GM12878 (cell line): ENCODE results near the gene THY1. TPM values are rescaled to one million over a fixed set of nuclear protein-coding genes. Genes with fewer than 3 reads are reported as not detected.

ENCODE experiments used
- ATAC-seq: fragments of 200-7000 bp; cut with Tn5 transposase; 3 replicates; pipeline ENCODE4 v1.9.1; 2020; ENCODE audit warnings: mild to moderate bottlenecking, moderate library complexity
- BruUV-seq: library from RNA; stranded (reverse); fragments of 400-500 nt; replicated peaks from 2 replicates; lab custom pipeline; 2021; lab: Mats Ljungman, UMichigan
- CTCF ChIA-PET: fragments of 300-600 bp; sonication (Branson Sonifier 250); formaldehyde crosslinking; extraction: SDS; loops from one replicate; lab custom pipeline; 2021; ENCODE audit warnings: inconsistent platforms; lab: Yijun Ruan, JAX
- POLR2A ChIA-PET: fragments of 350-600 bp; formaldehyde crosslinking; extraction: SDS; loops from one replicate; lab custom pipeline; 2021; ENCODE audit warnings: inconsistent platforms; lab: Charles Lee
- RAD21 ChIA-PET: fragments of 300-600 bp; sonication (Branson Sonifier 250); formaldehyde crosslinking; loops from one replicate; lab custom pipeline; 2023; ENCODE audit warnings: antibody characterized with exemption; ENCODE audit not compliant: unreplicated experiment; lab: Charles Lee
- SMC1A ChIA-PET: fragments of 300-600 bp; sonication (Branson Sonifier 250); formaldehyde crosslinking; loops from one replicate; lab custom pipeline; 2023; ENCODE audit not compliant: unreplicated experiment, uncharacterized antibody; lab: Charles Lee
- DNase-seq: peaks from one replicate; pipeline ENCODE4 v3.0.0-alpha.2; 2011; ENCODE audit warnings: low read depth, low spot score
- FAIRE-seq: peaks from 3 replicates; lab custom pipeline; 2011; peaks lifted over from hg19 to GRCh38; lab: Jason Lieb, UNC
- H2AFZ ChIP-seq: 2 replicates; pipeline ENCODE4 v1.6.0; 2011; ENCODE audit warnings: low read depth, low read length, control low read depth; ENCODE audit not compliant: control insufficient read depth
- H3K27ac ChIP-seq: 2 replicates; pipeline ENCODE4 v1.5.1; 2011; ENCODE audit warnings: control low read depth; ENCODE audit not compliant: control insufficient read depth, insufficient read depth
- H3K27me3 ChIP-seq, 2 experiments: replicated peaks in 1 of 2; 2 replicates each; pipeline versions ENCODE4 v1.6.0 to v1.6.1; 2011; ENCODE audit warnings: low read length in 1 of 2; ENCODE audit not compliant: control insufficient read depth in 2 of 2, insufficient read depth in 2 of 2
- H3K36me3 ChIP-seq, 2 experiments: 2 replicates each; pipeline ENCODE4 v1.5.1; 2011; ENCODE audit warnings: low read length in 1 of 2; ENCODE audit not compliant: control insufficient read depth in 2 of 2, insufficient read depth in 2 of 2
- H3K4me1 ChIP-seq: 2 replicates; pipeline ENCODE4 v1.6.1; 2011; ENCODE audit warnings: mild to moderate bottlenecking, low read length, moderate library complexity, mixed read lengths; ENCODE audit not compliant: control insufficient read depth, insufficient read depth
- H3K4me2 ChIP-seq: 2 replicates; pipeline ENCODE4 v1.6.0; 2011; ENCODE audit warnings: control low read depth; ENCODE audit not compliant: control insufficient read depth, insufficient read depth
- H3K4me3 ChIP-seq: fragments of 200-600 bp; sonication (generic); 2 replicates; pipeline ENCODE4 v1.5.1; 2016
- H3K79me2 ChIP-seq: 2 replicates; pipeline ENCODE4 v1.6.0; 2011; ENCODE audit warnings: low read length; ENCODE audit not compliant: control insufficient read depth, insufficient read depth
- H3K9ac ChIP-seq: 2 replicates; pipeline ENCODE4 v1.8.0; 2011; ENCODE audit warnings: low read length, control low read depth, mixed read lengths; ENCODE audit not compliant: control insufficient read depth, insufficient read depth
- H3K9me3 ChIP-seq: replicated peaks from 3 replicates; pipeline ENCODE4 v1.5.1; 2011; ENCODE audit warnings: mild to moderate bottlenecking, low read length; ENCODE audit not compliant: control insufficient read depth, insufficient read depth
- H4K20me1 ChIP-seq: 2 replicates; pipeline ENCODE4 v1.6.0; 2011; ENCODE audit not compliant: control insufficient read depth, insufficient read depth
- BMI1 ChIP-seq: fragments of 450-650 bp; IDR thresholded peaks from 2 replicates; pipeline ENCODE4 v1.6.1; 2016; ENCODE audit warnings: mild to moderate bottlenecking, moderate library complexity, borderline replicate concordance
- CEBPB ChIP-seq, 2 experiments: fragments of 150-350 bp in 1 of 2; IDR thresholded peaks; 2 replicates each; pipeline ENCODE4 v1.6.1; 2012 to 2014; ENCODE audit warnings: low read depth in 2 of 2, low read length in 2 of 2, borderline replicate concordance in 1 of 2, inconsistent platforms in 1 of 2
- GABPA ChIP-seq: IDR thresholded peaks from 2 replicates; pipeline ENCODE4 v1.6.1; 2014; ENCODE audit warnings: antibody characterized with exemption, low read depth, mild to moderate bottlenecking, inconsistent platforms
- KLF5 ChIP-seq: fragments of 450-650 bp; IDR thresholded peaks from 2 replicates; pipeline ENCODE4 v1.6.1; 2014; ENCODE audit warnings: mild to moderate bottlenecking; ENCODE audit not compliant: partially characterized antibody
- MEF2A ChIP-seq: IDR thresholded peaks from 2 replicates; pipeline ENCODE4 v1.6.1; 2011; ENCODE audit warnings: low read depth, mild to moderate bottlenecking, low read length, moderate library complexity; ENCODE audit not compliant: insufficient read depth
- MTA3 ChIP-seq: IDR thresholded peaks from 2 replicates; pipeline ENCODE4 v1.6.1; 2012; ENCODE audit warnings: low read length, inconsistent platforms, borderline replicate concordance
- POLR2AphosphoS5 ChIP-seq: IDR thresholded peaks from 2 replicates; pipeline ENCODE4 v1.6.1; 2011; ENCODE audit warnings: mild to moderate bottlenecking, low read length, inconsistent platforms
- RCOR1 ChIP-seq: conservative IDR thresholded peaks from 2 replicates; pipeline ENCODE4 v1.6.1; 2012; ENCODE audit warnings: low read depth, low read length, improper control_type of control experiment
- TBL1XR1 ChIP-seq: IDR thresholded peaks from 2 replicates; pipeline ENCODE4 v1.6.1; 2012; ENCODE audit warnings: low read depth, low read length, improper control_type of control experiment
- YBX1 ChIP-seq: fragments of 450-650 bp; IDR thresholded peaks from 2 replicates; pipeline ENCODE4 v1.6.1; 2016; ENCODE audit warnings: antibody characterized with exemption
- WGBS: methylation state at CpG from one replicate; pipeline ENCODE4 v1.1.6; 2016; ENCODE audit warnings: low lambda C conversion rate; ENCODE audit not compliant: insufficient replicate concordance, insufficient coverage; ENCODE audit errors: missing lambda C conversion rate; 5-methylcytosine and 5-hydroxymethylcytosine counted together
- in situ Hi-C: fragments of 300-500 bp; cut with MboI; formaldehyde crosslinking; loops from 9 replicates; pipeline ENCODE4 v1.14.3; 2018; ENCODE audit warnings: mixed read lengths
- intact Hi-C: fragments of 100-400 bp; cut with micrococcal nuclease; formaldehyde crosslinking; loops from one replicate; pipeline ENCODE4 v1.14.2; 2022; ENCODE audit not compliant: unreplicated experiment
- polyA plus RNA-seq, 11 experiments: library from polyadenylated mRNA; depleted of rRNA in 4 of 11; unstranded in 6 of 11; stranded (reverse) in 5 of 11; fragments of >200 nt; fragmentation: Nextera tagmentation in 4 of 11; fragmentation: Illumina TruSeq in 1 of 11; extraction: Ambion mirVana in 4 of 11; extraction: Trizol in 1 of 11; gene quantifications; 1 replicate in 1 of 11; 2 replicates in 10 of 11; pipeline versions ENCODE4 v1.2.1 to v1.2.3, GENCODE V29; 2011 to 2016; ENCODE audit warnings: inconsistent platforms in 2 of 11, missing spikeins in 2 of 11, low read depth in 1 of 11
- total RNA-seq, 4 experiments: library from RNA; depleted of rRNA in 3 of 4; stranded (reverse); fragments of >200 nt in 3 of 4; fragmentation: Illumina TruSeq in 1 of 4; extraction: Trizol in 1 of 4; gene quantifications; 2 replicates each; pipeline versions ENCODE4 v1.2.1 to v1.2.3, GENCODE V29; 2013 to 2021
- TF ChIP-seq, protein P1 (sequence below): fragments of 450-650 bp; IDR thresholded peaks from 2 replicates; pipeline ENCODE4 v1.6.1; 2016; ENCODE audit warnings: mild to moderate bottlenecking, moderate library complexity, borderline replicate concordance
- TF ChIP-seq, protein P2 (sequence below): fragments of 450-650 bp; formaldehyde crosslinking; IDR thresholded peaks from 2 replicates; pipeline ENCODE4 v1.5.0; 2022; ENCODE audit warnings: mild to moderate bottlenecking, missing genetic modification characterization

Gene THY1
- total and polyA plus RNA-seq, 10 of the 15 experiments (the other 5 are each of a cell fraction or from before 2014, with no cell fraction given): 0.86 to 20.1 (median 3.2) TPM

DNA sequence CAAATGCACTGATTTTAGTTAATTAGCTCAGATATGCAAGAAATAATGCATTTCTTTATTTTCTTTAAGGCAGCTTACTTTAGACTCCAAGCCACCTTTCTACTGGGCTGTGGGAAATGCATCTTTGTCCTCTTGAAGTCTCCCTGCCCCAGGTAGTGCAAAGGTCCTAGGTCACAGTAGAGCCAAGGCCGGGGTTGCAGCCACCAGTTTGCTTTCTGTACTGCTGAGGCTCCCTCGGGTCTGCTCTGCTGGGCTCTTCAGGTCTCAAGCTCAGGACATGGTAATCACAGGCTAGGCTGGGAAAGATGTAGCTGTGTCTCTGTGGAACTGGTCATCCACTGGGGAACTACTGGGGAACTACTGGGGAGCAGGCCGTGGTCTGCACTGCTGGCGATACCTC, 25.4 kb upstream of the THY1 start (continued):
- TF ChIP-seq, protein P1, sequence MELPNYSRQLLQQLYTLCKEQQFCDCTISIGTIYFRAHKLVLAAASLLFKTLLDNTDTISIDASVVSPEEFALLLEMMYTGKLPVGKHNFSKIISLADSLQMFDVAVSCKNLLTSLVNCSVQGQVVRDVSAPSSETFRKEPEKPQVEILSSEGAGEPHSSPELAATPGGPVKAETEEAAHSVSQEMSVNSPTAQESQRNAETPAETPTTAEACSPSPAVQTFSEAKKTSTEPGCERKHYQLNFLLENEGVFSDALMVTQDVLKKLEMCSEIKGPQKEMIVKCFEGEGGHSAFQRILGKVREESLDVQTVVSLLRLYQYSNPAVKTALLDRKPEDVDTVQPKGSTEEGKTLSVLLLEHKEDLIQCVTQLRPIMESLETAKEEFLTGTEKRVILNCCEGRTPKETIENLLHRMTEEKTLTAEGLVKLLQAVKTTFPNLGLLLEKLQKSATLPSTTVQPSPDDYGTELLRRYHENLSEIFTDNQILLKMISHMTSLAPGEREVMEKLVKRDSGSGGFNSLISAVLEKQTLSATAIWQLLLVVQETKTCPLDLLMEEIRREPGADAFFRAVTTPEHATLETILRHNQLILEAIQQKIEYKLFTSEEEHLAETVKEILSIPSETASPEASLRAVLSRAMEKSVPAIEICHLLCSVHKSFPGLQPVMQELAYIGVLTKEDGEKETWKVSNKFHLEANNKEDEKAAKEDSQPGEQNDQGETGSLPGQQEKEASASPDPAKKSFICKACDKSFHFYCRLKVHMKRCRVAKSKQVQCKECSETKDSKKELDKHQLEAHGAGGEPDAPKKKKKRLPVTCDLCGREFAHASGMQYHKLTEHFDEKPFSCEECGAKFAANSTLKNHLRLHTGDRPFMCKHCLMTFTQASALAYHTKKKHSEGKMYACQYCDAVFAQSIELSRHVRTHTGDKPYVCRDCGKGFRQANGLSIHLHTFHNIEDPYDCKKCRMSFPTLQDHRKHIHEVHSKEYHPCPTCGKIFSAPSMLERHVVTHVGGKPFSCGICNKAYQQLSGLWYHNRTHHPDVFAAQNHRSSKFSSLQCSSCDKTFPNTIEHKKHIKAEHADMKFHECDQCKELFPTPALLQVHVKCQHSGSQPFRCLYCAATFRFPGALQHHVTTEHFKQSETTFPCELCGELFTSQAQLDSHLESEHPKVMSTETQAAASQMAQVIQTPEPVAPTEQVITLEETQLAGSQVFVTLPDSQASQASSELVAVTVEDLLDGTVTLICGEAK: no peak

DNA sequence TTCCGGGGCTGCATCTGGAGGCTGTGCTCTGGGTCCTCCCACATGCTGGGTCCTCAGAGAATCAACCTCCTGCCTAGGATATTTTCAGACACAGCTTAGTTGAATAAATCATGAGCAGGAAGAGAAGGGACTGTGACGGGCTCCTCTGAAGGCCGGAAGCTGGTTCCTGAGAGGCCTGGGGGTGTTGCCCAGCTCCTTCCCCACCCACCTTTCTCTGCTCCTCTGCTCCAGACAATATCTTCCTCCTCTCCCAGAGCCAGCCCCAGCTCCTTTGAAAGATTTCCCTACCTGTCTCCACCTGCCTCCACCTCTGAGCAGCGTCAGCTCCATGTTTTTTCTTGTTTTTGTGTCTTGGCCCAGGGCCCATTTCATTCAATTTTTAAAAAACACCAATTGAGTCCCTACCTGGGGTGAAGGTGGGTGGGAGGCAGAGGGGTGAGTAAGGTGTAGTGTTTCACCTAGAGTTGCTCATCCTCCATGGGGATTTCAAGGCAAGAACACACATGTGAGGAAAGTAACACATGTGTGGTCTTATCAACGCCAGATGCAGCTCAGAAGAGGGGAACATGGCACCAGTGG, 24.8 kb upstream of the THY1 start:
- 27% methylated on average over 5 of the region's 5 CpGs for WGBS
- POLR2A ChIA-PET: no interaction called here
- FAIRE-seq: no peak
- TF ChIP-seq CEBPB (IDR thresholded peaks at IDR 0.05; ENCODE audit: borderline replicate concordance in 1 of 2, low read depth in 2 of 2, low read length in 2 of 2) (no peak), MTA3 (no peak), GABPA (no peak), BMI1 (no peak), RCOR1 (no peak), POLR2AphosphoS5 (no peak), TBL1XR1 (no peak), MEF2A (no peak), YBX1 (no peak), KLF5 (no peak)
- TF ChIP-seq, protein P2, sequence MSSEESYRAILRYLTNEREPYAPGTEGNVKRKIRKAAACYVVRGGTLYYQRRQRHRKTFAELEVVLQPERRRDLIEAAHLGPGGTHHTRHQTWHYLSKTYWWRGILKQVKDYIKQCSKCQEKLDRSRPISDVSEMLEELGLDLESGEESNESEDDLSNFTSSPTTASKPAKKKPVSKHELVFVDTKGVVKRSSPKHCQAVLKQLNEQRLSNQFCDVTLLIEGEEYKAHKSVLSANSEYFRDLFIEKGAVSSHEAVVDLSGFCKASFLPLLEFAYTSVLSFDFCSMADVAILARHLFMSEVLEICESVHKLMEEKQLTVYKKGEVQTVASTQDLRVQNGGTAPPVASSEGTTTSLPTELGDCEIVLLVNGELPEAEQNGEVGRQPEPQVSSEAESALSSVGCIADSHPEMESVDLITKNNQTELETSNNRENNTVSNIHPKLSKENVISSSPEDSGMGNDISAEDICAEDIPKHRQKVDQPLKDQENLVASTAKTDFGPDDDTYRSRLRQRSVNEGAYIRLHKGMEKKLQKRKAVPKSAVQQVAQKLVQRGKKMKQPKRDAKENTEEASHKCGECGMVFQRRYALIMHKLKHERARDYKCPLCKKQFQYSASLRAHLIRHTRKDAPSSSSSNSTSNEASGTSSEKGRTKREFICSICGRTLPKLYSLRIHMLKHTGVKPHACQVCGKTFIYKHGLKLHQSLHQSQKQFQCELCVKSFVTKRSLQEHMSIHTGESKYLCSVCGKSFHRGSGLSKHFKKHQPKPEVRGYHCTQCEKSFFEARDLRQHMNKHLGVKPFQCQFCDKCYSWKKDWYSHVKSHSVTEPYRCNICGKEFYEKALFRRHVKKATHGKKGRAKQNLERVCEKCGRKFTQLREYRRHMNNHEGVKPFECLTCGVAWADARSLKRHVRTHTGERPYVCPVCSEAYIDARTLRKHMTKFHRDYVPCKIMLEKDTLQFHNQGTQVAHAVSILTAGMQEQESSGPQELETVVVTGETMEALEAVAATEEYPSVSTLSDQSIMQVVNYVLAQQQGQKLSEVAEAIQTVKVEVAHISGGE: no peak

More for the DNA sequence above, 24.8 kb upstream of the THY1 start:
- H3K4me1 ChIP-seq: no peaks in the 10 kb centered on the region
- no peak overlapping the region for H3K4me2 ChIP-seq
- ChIA-PET CTCF (interaction anchor here (0.6 to 2.0 kb wide), 4 partner anchors 15 to 259 kb away, joined by 3 to 8 read pairs (median 3); no protein-coding TSS in a partner anchor), SMC1A (interaction anchor here (1.0 to 1.8 kb wide), 2 partner anchors 27 to 43 kb away, joined by 3 to 6 read pairs; no protein-coding TSS in a partner anchor), RAD21 (interaction anchor here (0.8 kb wide), 1 partner anchor 27 kb away, joined by 3 read pairs; no protein-coding TSS in a partner anchor)
- in situ Hi-C loops: no loop called here
- H3K27ac ChIP-seq: no peak overlapping the region
- H3K36me3 ChIP-seq: no peaks in the 10 kb centered on the region
- H3K9me3 ChIP-seq: no peaks in the 10 kb centered on the region
- H4K20me1 ChIP-seq: no peaks in the 10 kb centered on the region
- peaks cover 2 to 3% of the 10 kb centered on the region in 2 experiments; a peak in 3 of 4 replicates for H3K27me3 ChIP-seq
- intact Hi-C loops: no loop called here
- H3K4me3 ChIP-seq: no peak overlapping the region
- ATAC-seq (no peak), DNase-seq (no peak)
- no peaks in the 10 kb centered on the region for H3K79me2 ChIP-seq
- BruUV-seq: no TSS peak
- H2AFZ ChIP-seq: peak overlapping the region; percentile 39; the same call in 1 of the 2 replicates
- H3K9ac ChIP-seq: no peak overlapping the region
